ENCODE data around the gene LYPD8.

GRCh38 chr1:248779350-248779749 is 23.8 kb upstream of the LYPD8 start:
- TF ChIP-seq GATA2 (IDR thresholded peaks at IDR 0.05; ENCODE audit: low read depth, low read length) (no peak), GATA3 (IDR thresholded peaks at IDR 0.05; ENCODE audit: low read depth, low read length) (no peak)
